GM20000 (cell line): Measurements from ENCODE around the gene KAT7.

Source experiments
- DNase-seq: peaks from one replicate; pipeline ENCODE4 v3.0.0; 2012; ENCODE audit warnings: low spot score
- TF ChIP-seq, protein P1 (sequence below): IDR thresholded peaks from 2 replicates; pipeline ENCODE4 v1.5.1; 2012; ENCODE audit warnings: mild to moderate bottlenecking, control low read depth; ENCODE audit errors: extremely low read depth, missing control alignments

Gene KAT7

DNA sequence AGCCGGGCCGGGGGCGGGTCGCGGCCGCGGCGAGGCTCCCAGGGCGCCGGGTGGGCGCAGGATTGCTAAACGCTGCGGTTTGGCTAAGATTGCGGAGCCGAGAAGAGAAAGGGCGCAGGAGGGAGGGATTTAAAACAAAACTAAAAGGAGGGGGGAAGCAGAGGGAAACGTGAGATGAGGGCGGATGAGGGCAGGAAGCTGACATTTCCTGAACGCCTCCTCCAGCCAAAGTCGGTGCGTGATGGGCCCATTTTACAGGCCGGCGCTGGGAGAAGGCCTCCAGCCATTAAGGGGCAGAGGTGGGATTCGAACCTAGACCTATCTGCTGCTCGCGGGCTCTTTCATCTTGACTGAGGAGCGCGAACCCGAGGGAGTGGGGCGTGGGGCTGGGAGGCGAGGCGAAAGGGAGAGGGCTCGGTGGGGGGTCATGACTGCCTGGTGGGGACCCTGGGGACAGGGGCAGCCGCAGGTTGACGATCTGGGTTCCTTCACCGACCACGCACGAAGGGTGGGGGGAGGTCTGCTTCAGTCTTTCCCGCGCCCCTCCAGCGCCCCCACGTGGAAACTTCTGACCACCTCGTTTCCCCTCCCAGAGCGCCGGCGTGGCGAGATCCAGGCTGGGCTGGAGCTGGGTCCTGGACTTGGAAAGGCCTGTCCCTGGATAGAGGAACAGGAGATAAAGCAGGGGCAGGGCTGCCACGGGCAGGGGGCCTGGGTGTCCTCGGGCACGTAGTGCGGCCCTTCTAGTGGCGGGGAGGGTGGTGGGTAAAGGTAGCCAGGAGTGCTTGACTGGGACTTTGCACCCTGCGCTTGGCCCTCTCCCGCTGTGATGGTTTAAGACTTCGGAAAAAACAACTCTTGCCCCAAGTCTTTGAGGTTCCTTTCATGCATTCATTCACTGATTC is 63.2 kb downstream of the KAT7 start:
- TF ChIP-seq, protein P1, sequence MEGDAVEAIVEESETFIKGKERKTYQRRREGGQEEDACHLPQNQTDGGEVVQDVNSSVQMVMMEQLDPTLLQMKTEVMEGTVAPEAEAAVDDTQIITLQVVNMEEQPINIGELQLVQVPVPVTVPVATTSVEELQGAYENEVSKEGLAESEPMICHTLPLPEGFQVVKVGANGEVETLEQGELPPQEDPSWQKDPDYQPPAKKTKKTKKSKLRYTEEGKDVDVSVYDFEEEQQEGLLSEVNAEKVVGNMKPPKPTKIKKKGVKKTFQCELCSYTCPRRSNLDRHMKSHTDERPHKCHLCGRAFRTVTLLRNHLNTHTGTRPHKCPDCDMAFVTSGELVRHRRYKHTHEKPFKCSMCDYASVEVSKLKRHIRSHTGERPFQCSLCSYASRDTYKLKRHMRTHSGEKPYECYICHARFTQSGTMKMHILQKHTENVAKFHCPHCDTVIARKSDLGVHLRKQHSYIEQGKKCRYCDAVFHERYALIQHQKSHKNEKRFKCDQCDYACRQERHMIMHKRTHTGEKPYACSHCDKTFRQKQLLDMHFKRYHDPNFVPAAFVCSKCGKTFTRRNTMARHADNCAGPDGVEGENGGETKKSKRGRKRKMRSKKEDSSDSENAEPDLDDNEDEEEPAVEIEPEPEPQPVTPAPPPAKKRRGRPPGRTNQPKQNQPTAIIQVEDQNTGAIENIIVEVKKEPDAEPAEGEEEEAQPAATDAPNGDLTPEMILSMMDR: peak; percentile 62
- peak; percentile 79 for DNase-seq

DNA sequence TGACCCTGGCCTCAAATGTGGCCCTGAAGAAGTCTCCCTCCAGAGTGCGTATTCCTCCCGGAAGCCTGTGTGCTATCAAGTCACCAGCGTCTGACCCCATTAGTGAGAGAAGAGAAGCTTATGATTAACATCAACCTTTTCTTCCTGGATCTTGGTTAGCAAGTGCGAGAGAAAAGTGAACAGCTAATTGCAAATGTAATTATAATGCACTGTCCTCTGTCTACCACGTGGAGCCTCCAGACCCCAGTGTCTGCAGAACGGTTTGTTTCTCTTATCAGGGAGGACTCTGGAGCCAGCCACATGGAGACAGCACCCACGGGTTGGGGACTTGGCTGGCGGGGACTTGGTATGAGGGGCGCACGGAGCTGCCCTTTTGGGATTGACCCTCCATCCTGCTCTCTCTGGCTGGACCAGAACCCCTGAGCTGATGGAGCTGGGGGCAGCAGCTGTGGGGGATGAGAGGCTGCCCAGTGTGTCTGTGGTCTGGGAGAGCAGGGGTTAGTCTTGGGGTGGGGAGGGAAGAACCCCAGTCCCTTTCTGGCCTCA is 65.1 kb downstream of the KAT7 start:
- DNase-seq: no peak
- TF ChIP-seq, protein P1: no peak

DNA sequence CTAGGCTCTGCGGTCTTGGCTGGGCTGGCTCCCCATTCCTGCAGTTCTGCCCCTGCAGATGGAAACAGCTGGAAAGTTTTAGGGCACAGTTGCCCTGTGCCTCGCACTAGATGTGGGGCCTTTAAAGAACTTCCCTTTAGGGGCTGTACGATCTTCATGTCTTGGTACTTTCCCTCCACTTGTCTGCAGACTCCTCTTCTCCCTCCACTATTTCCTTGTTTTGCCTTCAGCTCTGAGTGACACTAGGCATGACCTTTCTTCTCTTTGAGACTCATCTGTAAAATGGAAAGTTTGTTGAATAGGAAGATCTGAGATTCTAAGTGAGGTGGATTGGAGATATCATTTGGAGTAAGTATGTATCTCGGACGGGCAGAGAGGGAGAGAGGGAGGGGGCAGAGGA is 65.6 kb downstream of the KAT7 start:
- TF ChIP-seq, protein P1: no peak
- DNase-seq: no peak

DNA sequence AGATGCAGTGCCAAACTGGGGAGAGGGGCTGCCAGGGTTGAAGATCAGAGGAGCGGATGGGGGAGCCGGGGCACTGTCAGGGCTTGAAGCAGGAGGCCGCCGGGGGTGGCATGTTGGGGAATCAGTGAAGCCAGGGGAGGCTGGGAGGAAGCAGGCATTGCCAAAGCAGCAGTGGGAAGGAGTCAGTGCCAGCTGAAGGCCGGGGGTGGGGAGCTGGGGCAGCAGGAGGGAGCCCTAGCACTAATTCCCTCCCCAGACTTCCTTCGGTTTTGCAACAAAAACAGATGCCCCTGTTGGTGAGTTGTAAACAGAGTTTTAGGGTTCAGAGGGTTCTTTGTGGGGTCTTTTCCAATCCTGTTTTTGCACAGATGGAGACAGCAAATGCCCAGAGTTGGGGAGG is 70.3 kb downstream of the KAT7 start:
- DNase-seq: no peak
- TF ChIP-seq, protein P1: no peak

DNA sequence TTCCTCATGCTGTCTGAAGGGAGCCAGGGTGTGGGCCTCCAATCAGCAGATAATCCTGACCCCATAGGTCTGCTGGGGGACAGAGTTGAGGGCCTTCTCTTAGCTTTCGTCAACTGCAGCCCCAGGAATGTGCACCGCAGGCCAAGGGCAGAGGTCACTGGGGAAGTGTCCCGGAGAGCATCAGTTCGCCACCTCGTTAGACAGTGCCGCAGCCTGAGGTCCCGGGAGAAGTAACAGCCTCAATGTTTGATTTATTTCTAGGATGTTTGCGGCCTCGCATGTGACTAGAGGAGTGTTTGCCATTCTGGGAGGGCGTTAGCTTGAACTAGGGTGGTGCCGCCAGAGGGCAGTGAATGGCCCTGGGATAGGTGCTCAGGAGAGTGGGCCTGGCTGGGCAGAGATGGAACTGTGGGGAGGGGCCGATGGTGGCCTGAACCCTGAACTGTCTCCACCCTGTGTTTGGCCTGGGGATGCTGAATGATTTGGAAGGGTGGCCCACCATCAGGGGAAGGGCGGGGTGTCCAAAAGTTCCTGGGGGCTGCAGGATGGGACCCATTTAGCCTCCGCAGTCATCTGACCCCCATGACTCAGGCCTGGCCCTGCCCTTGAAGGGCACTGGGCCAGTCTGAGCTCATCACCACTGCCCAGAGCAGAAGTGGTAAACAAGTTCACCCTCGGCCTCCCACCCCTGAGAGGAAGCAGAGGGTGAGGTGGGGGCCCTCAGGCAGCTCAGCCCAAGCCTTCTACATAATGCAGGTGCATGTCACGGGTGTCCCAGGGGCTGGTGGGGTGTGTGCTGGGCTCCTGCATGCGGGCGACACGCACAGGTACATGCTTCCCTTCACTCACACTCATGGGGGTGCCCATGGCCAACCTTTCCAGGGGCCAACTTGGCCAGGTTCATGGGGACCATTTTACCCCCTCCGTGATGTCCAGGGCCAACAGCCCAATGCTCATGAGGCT is 71.8 kb downstream of the KAT7 start:
- no peak for DNase-seq
- TF ChIP-seq, protein P1: no peak

DNA sequence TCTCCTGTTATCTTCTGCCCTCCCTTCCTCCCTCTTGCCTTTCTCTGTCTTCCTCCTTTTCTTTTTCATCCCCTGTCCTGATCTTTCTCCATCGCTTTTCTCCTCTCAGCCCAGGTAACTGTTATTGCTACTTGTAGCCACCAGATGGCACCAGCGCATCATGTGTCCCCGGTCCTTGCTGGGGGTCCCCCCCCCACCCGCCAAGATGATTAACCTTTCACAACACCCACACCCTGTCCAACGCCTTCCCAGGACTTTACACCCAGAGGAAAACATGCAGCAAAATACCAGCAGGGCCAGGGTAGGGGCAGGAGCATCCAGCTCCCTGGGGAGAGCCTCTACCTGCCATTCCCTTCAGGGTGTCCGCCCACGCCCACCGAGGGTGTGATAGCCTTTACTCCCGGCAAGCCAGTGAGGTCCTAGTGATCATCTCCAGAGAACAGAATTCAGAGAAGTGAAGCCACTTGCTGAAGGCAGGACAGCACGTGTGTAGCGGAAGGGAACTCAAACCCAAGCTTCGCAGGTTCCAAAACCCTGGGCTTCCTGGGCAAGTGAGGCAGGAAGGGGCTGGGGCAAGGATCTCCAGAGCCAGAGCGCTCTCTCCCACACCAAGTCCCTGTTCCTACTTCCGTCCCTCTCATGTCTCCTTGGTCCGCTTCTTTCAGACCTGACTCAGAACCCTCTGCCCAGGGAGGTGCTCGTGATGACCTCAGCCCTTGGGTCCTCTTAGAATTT is 72.8 kb downstream of the KAT7 start:
- TF ChIP-seq, protein P1: peak; percentile 90
- DNase-seq: peak; percentile 86
